Upper lobe of left lung (tissue), 6 donors: Measurements from ENCODE around the gene DAPK2. TPM values are rescaled to one million over a fixed set of nuclear protein-coding genes. Genes with fewer than 3 reads are reported as not detected.

Source experiments
- ATAC-seq, 2 donors: fragments of 200-7000 bp; cut with Tn5 transposase; one replicate each; pipeline ENCODE4 v1.9.1; 2022; ENCODE audit warnings: mild to moderate bottlenecking in 2 of 2, moderate library complexity in 2 of 2; ENCODE audit not compliant: low FRiP score in 2 of 2
- DNase-seq, 2 donors: peaks; one replicate each; pipeline ENCODE4 v3.0.0-alpha.2; 2019 to 2020
- H3K27ac ChIP-seq, 4 donors: fragments of 200-600 bp; sonication (generic); one replicate each; pipeline ENCODE4 v1.5.1; 2016 to 2019
- H3K27me3 ChIP-seq, 4 donors: fragments of 200-600 bp; sonication (generic); one replicate each; pipeline ENCODE4 v1.5.1; 2017 to 2019
- H3K36me3 ChIP-seq, 4 donors: fragments of 200-600 bp; sonication (generic); one replicate each; pipeline ENCODE4 v1.5.1; 2016 to 2019
- H3K4me1 ChIP-seq, 4 donors: fragments of 200-600 bp; sonication (generic); one replicate each; pipeline ENCODE4 v1.5.1; 2018 to 2019
- H3K4me3 ChIP-seq, 4 donors: fragments of 200-600 bp; sonication (generic); one replicate each; pipeline ENCODE4 v1.5.1; 2017 to 2019; ENCODE audit warnings: mild to moderate bottlenecking in 2 of 4, moderate library complexity in 1 of 4
- H3K9me3 ChIP-seq, 4 donors: fragments of 200-600 bp; sonication (generic); one replicate each; pipeline ENCODE4 v1.5.1; 2018 to 2019
- EP300 ChIP-seq, 4 donors: sonication (generic); formaldehyde crosslinking; IDR thresholded peaks; one replicate each; pipeline ENCODE4 v1.5.1; 2017; ENCODE audit warnings: antibody characterized with exemption in 4 of 4, control low read depth in 2 of 4
- POLR2A ChIP-seq, 4 donors: fragments of 450-650 bp; IDR thresholded peaks; one replicate each; pipeline ENCODE4 v1.5.1; 2016 to 2017; ENCODE audit warnings: antibody characterized with exemption in 4 of 4, mild to moderate bottlenecking in 2 of 4
- POLR2AphosphoS5 ChIP-seq, 2 donors: sonication (generic); formaldehyde crosslinking; IDR thresholded peaks; one replicate each; pipeline ENCODE4 v1.5.1; 2017; ENCODE audit warnings: antibody characterized with exemption in 2 of 2
- WGBS, 2 donors: methylation state at CpG; one replicate each; pipeline ENCODE4 v1.1.5; 2017 to 2018; 5-methylcytosine and 5-hydroxymethylcytosine counted together
- total RNA-seq, 6 donors: library from RNA; depleted of rRNA in 4 of 6; stranded (reverse); fragments of >200 nt in 4 of 6; gene quantifications; one replicate each; pipeline versions ENCODE4 v1.1.0 to v1.2.1, GENCODE V29; 2016 to 2021
- TF ChIP-seq, protein P1 (sequence below), 6 experiments: fragments of 450-650 bp in 4 of 6; fragments of 200-600 bp in 2 of 6; sonication (generic) in 2 of 6; IDR thresholded peaks; one replicate each; pipeline ENCODE4 v1.5.1; 2016 to 2019; ENCODE audit warnings: antibody characterized with exemption in 6 of 6
- donor health status: DM: no; HTN: no; CAD: no; lungs with moderate emphysema.
- donor health status: DM: no; HTN: yes; CAD: no; lungs with severe emphysema.

The DAPK2 gene
- total RNA-seq, 6 donors from 2014 or later, result 58.3 to 270 (median 136) TPM

DNA sequence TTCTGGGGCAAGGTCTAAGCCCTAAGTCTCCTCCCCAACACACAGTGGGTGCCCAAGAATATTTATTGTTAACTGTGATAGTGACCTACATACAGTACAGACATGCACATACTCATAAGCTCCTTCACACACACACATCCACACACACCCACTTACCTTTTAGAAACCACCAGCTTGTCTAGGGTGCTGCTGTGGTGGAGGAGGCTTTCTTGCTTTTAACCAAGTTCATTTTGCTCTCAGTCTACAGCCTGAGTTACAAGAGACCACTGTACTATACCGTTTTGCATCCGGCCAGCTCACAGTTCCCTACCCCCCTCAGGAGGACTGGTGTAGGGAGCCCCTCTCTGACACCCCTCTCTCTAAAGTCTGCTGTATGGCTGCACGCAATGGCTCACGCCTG is 16.7 kb downstream of the DAPK2 start:
- H3K36me3 ChIP-seq, result no peaks in the 10 kb centered on the region
- no peak overlapping the region for H3K4me3 ChIP-seq
- no peaks in the 10 kb centered on the region for H3K9me3 ChIP-seq
- DNase-seq, result no peak
- no peak overlapping the region for H3K27ac ChIP-seq
- TF ChIP-seq POLR2A (IDR thresholded peaks at IDR 0.05) (no peak), POLR2AphosphoS5 (IDR thresholded peaks at IDR 0.05) (no peak), EP300 (IDR thresholded peaks at IDR 0.05) (no peak)
- TF ChIP-seq, protein P1, sequence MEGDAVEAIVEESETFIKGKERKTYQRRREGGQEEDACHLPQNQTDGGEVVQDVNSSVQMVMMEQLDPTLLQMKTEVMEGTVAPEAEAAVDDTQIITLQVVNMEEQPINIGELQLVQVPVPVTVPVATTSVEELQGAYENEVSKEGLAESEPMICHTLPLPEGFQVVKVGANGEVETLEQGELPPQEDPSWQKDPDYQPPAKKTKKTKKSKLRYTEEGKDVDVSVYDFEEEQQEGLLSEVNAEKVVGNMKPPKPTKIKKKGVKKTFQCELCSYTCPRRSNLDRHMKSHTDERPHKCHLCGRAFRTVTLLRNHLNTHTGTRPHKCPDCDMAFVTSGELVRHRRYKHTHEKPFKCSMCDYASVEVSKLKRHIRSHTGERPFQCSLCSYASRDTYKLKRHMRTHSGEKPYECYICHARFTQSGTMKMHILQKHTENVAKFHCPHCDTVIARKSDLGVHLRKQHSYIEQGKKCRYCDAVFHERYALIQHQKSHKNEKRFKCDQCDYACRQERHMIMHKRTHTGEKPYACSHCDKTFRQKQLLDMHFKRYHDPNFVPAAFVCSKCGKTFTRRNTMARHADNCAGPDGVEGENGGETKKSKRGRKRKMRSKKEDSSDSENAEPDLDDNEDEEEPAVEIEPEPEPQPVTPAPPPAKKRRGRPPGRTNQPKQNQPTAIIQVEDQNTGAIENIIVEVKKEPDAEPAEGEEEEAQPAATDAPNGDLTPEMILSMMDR (IDR thresholded peaks at IDR 0.05), result no peak
- peaks cover 7 to 14% (median 12%) of the 10 kb centered on the region in 4 donors for H3K4me1 ChIP-seq
- H3K27me3 ChIP-seq, result no peaks in the 10 kb centered on the region
- 78 to 95% methylated on average over 2 to 4 of the region's 4 CpGs for WGBS, 2 donors
- ATAC-seq, result no peak

DNA sequence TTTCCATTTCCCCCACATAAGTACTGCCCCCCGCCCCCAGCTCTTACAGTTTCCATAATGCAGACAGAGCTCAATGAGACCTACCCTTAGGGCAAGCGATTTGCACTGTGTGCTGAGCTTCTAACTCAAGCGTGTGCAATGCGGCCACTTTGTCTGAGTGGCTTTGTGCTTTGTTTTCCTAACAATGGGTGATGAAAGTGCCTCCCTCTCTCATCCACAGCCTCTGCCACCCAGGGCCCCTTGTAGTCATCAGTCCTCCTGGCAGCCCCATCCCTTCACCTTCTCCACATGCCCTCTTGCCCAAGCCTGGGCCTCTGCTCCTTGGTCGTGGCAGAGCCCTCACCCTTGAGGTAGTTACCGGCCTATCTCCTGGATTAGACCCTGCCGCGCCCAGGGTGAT is 17.2 kb downstream of the DAPK2 start:
- Histone ChIP-seq H3K4me1 (peaks cover 10 to 16% (median 13%) of the 10 kb centered on the region in 4 donors), H3K4me3 (no peak overlapping the region), H3K36me3 (no peaks in the 10 kb centered on the region), H3K27ac (no peak overlapping the region), H3K9me3 (no peaks in the 10 kb centered on the region), H3K27me3 (no peaks in the 10 kb centered on the region)
- ATAC-seq (peak in 1 of 2 donors; percentile 13), DNase-seq (no peak)
- no peak for TF ChIP-seq EP300 (IDR thresholded peaks at IDR 0.05)
- no peak for TF ChIP-seq POLR2A (IDR thresholded peaks at IDR 0.05)
- TF ChIP-seq, protein P1 (IDR thresholded peaks at IDR 0.05), result no peak
- no peak for TF ChIP-seq POLR2AphosphoS5 (IDR thresholded peaks at IDR 0.05)
- WGBS, 2 donors, result 65 to 70% methylated on average over 8 of the region's 8 CpGs

- no peaks in the 10 kb centered on the region for H3K9me3 ChIP-seq
- H3K27ac ChIP-seq, result peak overlapping the region in 1 of 4 donors; percentile 36
- H3K4me1 ChIP-seq, result peaks cover 10 to 16% (median 13%) of the 10 kb centered on the region in 4 donors
- H3K4me3 ChIP-seq, result no peak overlapping the region
- no peak for TF ChIP-seq POLR2A (IDR thresholded peaks at IDR 0.05)
- no peak for TF ChIP-seq POLR2AphosphoS5 (IDR thresholded peaks at IDR 0.05)
- TF ChIP-seq, protein P1 (IDR thresholded peaks at IDR 0.05), result no peak
- TF ChIP-seq EP300 (IDR thresholded peaks at IDR 0.05), result no peak
- ATAC-seq (no peak), DNase-seq (no peak)
- 67 to 69% methylated on average over 3 to 4 of the region's 4 CpGs for WGBS, 2 donors
- no peaks in the 10 kb centered on the region for H3K36me3 ChIP-seq
- no peaks in the 10 kb centered on the region for H3K27me3 ChIP-seq
These were observed 19.7 kb downstream of the DAPK2 start for GRCh38 chr15:64026591-64026990.

DNA sequence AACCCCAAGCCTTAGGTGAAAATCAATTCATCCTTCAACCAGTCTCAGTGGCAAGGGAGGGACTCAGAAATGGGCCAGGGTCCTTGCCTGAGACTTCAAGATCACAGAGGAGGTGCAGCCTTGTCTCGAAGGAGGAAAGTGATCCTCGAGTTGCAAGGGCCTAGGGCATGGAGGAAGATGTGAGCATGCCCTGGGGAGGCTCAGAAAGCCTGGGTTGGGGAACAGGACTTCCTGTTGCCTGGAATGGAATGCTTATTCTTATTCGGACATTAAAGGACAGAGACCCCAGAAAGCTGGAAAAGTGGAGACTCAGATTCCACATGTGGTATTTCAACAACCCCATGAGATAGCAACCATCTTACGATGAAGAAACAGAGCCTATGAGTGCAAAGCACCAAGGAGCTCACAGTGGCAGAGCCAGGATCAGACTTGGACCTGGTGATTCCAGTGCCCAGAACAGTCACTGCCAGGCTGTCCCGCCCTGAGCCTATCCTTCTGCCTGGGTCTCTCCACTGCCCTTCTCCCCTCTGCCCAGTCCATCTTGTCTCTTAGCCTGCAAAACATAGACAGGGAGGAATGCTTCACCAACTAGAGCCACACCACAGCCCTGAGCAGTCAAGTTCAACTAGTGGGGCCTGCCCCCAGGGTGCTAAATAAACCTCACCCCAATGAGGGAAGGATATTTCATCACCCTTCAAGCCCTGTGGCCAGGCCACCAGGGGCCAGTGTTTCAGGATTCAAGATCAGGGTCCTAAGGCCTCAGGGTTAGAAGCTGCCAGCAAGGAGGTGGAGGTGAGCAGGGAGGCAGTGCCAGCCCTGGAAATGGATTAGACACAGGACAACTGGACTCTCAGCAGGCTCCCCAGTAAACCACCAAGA is 21.9 kb downstream of the DAPK2 start:
- Histone ChIP-seq H3K4me3 (no peak overlapping the region), H3K36me3 (no peaks in the 10 kb centered on the region), H3K4me1 (peaks cover 10 to 28% (median 14%) of the 10 kb centered on the region in 4 donors), H3K27ac (no peak overlapping the region), H3K9me3 (no peaks in the 10 kb centered on the region), H3K27me3 (no peaks in the 10 kb centered on the region)
- ATAC-seq (no peak), DNase-seq (no peak)
- no peak for TF ChIP-seq POLR2AphosphoS5 (IDR thresholded peaks at IDR 0.05)
- 72 to 84% methylated on average over 5 of the region's 5 CpGs for WGBS, 2 donors

DNA sequence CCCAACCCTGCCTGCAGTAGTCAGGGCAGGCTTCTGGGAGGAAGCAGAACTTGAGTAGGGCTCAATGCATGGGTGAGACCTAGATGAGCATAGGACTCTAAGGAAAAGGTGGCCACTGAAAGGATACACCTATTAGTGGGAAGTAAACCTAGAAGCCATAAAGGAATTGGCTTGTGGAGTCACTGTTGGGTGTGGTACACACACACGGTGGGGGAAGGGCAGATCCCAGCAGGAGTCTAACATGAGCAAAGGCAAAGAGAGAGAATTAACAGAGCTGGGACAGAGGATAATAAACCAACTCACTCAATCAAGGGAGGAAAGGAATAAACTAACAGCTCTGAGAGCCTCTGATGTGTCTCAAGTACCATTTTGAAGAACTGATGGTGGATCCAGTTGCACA is 23.1 kb downstream of the DAPK2 start:
- no peak for DNase-seq
- WGBS, 2 donors, result 54 to 85% methylated on average over 1 of the region's 1 CpG
- H3K27me3 ChIP-seq, result no peaks in the 10 kb centered on the region
- no peak overlapping the region for H3K4me3 ChIP-seq
- no peak overlapping the region for H3K27ac ChIP-seq
- ATAC-seq, result no peak
- peaks cover 14 to 35% (median 16%) of the 10 kb centered on the region in 4 donors for H3K4me1 ChIP-seq
- no peaks in the 10 kb centered on the region for H3K36me3 ChIP-seq
- H3K9me3 ChIP-seq, result no peaks in the 10 kb centered on the region
- no peak for TF ChIP-seq POLR2AphosphoS5 (IDR thresholded peaks at IDR 0.05)
- TF ChIP-seq, protein P1 (IDR thresholded peaks at IDR 0.05), result no peak
